T-helper 2 cell (primary cell): ENCODE data around the gene PGS1.
"Not testable (repeated sequence)": the region's sequence is repeated elsewhere in the genome, so short reads cannot be mapped to it uniquely, and the experiment has no call there.

Experiments used
- DNase-seq, 5 experiments: peaks; one replicate each; pipeline versions ENCODE4 v3.0.0 to v3.0.0-alpha.2; 2012 to 2022
- total RNA-seq, 2 donors: gene quantifications; one replicate each; lab custom pipeline; 2026; lab: John Stamatoyannopoulos, UW

PGS1 gene, protein sequence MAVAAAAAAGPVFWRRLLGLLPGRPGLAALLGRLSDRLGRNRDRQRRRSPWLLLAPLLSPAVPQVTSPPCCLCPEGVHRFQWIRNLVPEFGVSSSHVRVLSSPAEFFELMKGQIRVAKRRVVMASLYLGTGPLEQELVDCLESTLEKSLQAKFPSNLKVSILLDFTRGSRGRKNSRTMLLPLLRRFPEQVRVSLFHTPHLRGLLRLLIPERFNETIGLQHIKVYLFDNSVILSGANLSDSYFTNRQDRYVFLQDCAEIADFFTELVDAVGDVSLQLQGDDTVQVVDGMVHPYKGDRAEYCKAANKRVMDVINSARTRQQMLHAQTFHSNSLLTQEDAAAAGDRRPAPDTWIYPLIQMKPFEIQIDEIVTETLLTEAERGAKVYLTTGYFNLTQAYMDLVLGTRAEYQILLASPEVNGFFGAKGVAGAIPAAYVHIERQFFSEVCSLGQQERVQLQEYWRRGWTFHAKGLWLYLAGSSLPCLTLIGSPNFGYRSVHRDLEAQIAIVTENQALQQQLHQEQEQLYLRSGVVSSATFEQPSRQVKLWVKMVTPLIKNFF
- 31.2 to 44.6 reads per million in 2 donors for total RNA-seq

DNA sequence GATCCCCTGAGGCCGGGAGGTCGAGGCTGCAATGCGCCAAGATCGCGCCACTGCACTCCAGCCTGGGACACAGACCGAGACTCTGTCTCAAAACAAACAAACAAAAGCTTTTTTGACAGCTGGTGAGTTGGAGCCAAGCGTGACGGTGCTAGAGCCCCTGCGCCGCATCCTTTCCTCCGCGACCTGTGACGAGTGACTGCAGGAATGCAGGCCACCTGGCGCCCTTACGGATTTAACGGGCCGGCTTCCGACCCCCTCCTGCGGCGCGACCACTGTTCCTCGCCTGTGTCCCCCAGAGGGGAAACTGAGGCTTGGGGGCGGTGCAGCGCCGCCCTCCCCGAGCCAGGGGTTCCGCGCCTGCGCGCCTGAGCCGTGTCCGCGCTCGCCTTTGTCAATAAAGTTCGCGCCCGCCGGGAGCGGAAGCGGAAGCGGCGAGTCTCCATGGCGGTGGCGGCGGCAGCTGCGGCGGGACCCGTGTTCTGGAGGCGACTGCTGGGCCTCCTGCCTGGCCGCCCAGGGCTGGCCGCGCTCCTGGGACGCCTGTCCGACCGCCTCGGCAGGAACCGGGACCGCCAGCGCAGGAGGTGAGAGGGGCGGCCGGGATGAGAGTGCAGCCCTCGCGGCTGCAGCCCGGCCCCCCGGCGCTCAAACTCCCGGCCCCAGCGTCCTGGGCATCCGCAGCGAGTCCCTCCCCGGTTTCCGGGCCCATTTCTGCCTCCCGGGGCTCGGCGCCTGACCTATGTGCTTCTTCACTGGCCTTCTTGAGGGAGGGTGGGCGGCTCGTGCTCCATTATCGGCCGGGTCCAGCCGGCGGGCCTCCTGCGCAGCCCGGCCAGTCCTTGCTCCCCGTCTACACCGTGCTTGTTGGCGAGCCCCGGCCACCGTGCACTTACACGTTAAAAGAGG lies at the start of gene PGS1:
TSS of gene PGS1 (plus strand) at position 425 of the 906 bp plus-strand sequence. CDS start at position 442, 17 bp downstream.
- peak; percentile 63 to 90 (median 75) for DNase-seq

DNA sequence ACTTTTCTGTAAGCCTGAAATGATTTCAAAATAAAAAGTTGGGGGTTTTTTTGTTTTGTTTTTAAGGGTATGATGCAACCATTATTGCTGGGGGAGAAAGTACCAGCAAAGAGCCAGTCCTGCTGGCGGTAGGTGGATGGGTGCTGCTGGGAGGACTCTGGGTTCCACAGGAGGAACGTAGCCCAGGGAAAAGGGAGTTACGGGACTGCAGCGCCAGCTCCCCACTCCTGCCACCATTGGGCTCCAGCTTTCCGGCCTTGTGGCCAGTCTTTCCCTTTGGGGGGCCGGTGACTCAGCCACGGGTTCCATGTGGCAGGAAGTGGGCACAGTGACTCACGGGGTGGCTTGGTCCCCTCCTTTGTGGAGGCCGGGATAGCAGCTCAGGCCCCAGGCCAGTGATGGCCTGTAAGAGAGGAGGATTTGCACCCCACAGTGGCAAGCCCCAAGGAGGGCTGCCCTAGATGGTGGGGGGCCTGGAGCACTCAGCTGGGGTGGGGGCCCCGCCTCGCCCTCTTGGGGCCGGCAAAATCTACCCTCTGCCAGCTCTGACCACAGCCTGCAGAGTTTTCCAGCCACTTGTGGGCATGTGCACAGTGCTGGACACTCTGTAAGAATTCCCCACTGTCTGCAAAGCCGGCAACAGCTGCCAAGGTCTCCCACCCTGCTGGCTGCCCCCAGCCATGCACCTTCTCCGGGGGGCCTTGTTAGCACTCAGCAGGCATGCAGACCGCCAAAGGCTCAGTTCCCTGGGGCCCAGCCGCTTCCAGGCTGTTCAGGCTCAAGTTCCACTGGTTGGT lies 49.0 kb upstream of the PGS1 start:
- DNase-seq: no peak

DNA sequence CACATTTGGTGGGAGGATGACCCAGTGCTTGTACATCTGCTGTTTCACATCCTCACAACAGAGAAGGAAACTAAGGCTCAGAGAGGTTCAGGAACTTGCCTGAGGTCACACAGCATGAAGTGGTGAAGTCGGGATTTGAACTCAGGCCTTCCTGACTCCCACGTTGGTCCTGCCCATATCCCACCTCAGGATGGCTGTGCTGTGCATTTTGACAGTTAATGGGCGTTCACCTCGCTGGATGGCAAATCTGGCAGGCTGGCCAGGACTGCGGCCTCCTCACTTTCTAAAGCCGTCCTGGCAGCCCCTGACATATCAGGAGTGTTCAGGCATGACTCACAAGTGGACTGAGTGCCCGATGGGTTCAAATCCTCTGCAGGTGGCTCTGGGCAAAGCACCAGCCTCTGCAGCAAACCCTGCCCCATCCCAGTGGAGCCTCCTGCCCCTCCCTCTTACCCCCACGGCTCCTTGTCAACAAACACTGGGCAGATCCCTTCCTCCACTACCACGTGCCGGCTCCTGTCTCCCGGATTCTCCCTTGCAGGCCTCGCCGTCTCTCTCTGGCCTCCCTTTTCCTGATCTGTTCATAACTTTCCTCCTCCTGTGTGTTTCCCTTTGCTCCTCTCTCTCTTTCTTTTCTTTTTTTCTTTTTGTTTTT lies 47.8 kb upstream of the PGS1 start:
- DNase-seq: no peak

DNA sequence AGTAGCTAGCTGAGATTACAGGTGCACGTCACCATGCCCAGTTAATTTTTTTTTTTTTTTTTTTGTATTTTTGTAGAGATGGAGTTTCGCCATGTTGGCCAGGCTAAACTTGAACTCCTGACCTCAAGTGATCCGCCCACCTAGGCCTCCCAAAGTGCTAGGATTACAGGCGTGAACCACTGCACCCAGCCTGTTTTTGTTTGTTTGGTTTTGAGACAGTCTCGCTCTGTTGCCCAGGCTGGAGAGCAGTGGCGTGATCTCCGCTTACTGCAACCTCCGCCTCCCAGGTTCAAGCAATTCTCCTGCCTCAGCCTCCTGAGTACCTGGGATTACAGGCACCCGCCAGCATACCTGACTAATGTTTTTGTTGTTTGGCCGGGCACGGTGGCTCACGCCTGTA lies 47.1 kb upstream of the PGS1 start:
- not testable (repeated sequence) for DNase-seq

DNA sequence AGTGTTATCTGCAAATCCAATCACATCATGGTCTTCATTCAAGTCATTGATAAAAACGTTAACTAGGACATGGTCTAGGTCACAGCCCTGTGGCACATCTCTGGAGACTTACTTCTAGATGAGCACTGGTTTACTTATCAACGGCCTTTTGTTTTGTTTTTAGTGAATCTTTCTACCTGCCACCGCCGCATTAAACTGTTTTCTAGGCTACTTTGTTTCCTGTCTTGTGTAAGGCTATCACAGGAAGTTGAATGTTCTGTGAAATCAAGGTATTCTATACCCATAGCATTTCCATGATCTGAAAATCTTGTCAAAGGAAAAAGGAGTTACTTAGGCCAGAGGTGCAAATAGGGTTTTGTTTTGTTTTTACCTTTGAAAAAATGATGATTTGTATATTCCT lies 45.5 kb upstream of the PGS1 start:
- DNase-seq: peak in 1 of 5 experiments; percentile 65

DNA sequence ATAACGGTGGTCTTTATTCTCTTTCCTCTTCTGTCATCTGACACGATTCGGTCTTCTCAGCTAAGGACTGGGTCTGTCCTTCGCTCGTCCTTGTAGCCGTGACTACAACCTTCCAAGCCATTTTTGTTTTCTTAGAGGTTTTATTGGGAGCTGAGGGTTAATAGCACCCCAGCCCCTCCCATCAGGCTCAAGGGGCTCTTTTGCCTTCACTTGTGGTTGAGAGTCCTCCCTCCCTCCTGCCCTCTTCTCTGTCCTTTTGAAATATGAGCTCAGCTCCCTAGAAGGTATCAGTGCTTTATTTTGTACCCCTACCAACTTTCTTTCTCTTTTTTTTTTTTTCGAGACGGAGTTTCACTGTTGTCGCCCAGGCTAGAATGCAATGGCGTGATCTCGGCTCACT lies 43.2 kb upstream of the PGS1 start:
- no peak for DNase-seq

DNA sequence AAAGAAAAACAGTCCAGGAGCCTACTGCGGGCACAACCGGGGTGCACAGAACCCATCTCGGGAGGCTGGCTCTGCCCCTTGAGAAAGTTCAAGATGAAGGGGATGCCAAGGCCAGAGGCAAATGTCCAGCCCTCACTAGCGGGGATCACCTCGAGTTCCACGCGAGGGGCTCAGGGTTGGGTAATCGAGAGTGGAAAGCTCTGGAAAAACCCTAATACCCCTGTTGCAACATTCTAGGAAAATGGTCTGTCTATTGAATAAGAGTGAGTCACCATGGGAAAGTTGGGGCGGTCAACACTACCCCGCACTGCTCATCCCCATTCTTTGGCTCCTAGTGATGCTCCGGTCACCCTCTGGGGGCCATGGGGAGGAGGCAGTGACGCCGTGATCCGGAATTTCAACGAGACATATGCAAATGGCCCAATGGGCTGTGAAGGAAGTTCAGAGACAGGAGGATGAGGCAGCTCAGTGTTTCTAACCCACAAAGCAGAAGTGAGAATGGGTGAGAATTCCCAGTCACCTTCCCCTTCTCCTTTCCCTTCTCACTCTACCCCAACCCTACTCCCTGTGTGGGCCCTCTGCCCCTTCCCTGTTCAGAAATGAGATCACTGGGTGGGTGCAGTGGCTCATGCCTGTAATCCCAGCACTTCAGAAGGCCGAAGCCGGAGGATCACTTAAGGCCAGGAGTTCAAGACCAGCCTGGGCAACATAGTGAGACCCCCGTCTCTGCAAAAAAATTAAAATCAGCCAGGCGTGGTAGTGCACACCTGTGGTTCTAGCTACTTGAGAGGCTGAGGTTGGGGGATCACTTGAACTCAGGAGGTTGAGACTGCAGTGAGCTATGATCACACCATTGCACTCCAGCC lies 41.0 kb upstream of the PGS1 start:
- DNase-seq: no peak

DNA sequence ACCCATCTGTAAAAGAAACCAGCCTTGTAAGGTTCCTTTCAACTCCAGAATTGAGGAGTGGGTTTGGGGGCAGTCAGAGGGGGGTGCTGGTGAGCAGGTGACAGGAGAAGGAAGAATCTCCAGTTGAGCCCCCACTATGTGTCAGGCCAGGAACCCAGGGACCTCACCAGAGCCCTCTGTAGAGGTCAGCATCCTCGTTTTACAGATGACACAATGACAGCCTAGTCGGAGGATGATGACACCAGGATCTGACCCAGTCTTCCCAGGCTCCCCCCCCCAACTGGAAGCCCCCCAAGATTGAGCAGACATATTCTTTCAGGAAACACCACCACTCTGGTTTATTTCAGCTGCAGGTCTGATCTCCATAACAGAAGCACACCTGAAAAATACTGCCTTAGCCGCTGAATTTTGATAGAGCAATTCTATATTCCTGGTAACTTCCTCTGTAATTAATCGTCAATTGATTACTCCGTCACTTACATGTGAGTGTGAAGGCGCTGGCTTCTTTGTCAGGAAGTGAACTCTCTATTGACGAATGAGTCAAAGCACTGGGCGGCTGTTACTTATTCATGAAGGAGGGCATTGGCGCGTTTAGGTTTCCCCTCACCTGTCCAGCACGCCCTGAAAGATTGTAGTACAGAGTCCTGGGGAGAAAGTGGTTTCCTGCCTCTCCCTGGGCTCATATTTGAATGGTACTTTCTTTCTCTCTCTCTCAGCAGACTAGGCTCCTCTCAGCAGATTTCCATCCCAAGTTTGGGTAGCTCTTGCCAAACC lies 39.8 kb upstream of the PGS1 start:
- DNase-seq: no peak

DNA sequence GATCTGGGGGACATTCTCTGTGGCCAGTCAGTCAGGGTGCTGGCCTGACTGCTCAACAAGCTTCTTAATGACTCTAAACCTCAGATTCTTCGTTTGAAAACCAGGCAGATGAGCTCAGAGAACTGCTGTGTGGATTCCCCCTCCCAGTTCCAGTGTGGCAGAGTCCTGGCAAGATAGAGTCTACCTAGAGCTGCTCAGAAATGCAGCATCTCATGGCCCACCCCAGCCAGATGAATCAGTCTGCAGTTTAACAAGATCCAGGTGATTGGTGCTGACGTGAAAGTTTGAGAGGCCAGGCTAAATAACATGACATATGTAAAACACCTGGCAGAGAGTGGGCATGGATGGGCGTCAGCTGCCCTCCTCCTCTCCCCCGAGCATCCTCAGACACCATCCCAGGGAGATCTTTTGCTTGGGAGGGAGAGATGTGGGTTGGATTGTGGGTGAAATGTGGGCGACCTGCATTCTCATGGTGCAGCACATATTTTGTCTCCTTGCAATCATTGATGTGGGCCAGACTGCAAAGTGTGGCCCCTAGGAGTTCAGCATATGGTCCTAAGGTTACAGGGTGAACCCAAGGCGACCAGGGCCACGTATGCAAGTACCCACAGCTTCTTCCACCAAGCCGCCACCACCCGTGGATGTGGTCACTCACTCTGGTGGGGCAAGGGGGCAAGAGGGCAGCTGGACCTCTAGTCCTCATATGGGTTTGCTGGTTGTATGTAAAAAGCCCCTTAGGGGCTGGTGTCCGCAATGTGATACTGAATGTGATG lies 38.1 kb upstream of the PGS1 start:
- DNase-seq: no peak

DNA sequence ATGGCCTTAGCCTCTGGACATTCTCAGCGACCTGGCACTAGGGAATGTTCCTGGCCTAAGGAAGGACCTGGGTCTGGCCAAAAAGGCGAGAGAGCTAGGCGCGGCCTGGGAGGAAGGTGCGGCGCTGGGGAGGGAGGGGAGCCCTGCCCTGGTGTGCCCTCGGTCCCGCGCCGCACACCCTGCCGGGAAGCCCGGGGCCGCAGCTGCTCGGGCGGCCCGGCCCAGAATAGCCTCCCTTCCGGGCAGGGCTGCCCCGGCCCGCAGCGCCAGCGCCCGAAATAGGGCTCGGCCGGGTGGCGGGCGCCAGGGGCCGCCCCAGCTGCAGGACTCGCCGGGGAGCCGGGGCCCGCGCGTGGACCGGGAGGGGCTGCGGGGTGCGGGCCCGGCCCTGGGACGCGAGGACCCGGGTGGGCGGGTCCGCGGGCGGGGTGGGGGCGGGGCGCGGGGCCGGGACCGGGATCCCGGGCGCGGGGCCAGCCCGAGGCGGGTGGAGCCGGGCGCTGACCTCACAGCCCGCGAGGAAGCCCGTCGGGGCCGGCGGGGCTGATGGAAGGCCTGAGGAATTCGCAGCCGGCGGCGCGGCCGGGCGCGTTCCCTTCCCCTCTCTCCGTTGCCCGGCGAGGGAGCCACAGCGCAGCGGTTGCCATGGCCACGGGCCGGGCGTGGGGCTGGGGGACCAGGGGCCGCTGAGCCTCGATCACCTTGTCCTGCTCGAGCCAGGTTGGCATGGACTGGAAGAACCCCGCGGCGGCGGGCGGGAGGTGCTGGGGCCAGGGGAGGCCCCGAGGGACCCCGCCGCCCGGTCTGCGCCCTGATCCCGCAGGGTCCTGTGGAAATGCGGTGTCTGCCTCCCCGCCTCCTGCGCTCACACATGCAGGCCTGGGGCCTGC lies 36.6 kb upstream of the PGS1 start:
- no peak for DNase-seq

DNA sequence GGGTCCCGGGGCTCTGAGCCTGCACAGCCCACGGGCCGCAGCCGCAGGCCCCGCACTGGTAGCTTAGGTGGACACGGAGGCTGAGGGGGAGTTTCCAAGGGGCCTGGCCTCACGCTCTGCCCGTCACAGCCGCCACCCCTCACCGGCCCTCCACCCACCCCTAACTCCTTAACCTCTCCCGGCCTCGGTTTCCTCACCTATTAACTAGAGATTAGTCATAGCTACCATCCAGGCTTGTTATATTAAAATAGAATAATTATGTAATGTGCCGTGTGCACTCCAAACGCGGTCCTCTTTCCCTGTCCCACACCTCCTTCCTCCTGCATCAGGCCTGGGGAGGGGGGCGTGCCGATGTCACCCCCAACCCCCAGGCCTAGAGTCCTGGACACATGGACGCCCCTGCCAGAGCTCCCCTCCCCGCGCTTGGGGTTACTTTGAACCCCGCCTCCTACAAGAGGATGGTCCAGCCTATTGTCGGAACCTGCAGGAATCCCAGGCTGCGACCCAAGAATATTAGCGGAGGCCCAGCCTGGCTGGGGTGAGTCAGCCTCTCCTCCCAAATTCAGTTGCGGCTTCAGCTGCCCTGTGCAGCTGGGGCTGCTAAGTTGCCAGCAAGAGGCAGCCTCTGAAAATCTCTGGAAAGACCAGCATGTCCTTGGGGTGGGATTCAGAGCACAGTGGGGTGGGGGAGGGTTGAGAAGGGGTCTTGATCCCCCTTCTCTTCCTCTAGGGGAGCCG lies 35.8 kb upstream of the PGS1 start:
- no peak for DNase-seq

DNA sequence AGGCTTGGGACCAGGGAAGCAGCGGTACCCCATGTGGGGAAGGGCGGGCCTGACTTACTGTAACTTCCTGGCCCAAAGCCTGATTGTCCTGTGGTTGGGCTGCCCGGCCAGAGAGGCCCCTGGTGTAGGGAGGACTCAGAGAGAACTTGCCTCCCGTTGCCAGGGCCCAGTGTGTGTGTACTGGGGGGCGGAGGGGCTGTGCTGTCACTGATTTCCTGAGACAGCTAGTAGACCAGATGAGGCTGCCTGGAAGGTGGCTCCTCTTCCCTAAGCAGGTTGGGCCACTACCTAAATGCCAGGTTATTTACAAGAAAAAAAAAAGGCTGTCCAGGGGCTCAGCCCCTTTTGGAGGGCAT lies 35.3 kb upstream of the PGS1 start:
- DNase-seq: no peak

DNA sequence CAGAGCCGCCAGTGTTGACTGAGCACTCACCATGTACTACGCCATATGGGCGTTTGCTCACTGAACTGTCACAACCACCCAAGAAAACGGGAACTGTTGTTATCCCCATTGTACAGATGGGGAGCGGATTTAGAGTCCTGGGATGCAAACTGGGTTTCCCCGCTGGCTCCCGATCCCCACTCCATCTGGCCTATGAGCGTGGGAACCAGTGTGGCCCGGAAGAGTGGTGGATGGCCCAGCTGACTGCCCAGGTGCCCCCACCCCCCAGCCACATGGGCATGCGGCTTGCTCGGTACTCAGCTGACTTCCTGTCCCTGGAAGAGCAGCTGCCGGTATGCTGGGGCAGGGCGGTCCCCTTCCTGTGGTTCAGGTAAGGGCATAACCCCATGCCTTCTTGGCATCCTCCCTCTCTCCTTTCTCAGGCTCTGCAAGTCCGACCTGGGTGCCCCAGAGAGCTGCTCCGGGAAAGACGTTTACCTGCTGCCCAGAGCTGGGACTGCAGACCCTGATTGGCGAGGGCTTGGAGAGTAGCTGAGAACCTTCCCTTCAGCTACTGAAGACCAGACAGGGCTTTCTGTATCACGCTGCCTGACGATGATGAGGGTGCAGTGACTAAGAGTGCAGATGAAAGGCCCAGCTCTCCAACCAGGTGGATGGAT lies 34.8 kb upstream of the PGS1 start:
- DNase-seq: peak in 4 of 5 experiments; percentile 38 to 94 (median 76)

DNA sequence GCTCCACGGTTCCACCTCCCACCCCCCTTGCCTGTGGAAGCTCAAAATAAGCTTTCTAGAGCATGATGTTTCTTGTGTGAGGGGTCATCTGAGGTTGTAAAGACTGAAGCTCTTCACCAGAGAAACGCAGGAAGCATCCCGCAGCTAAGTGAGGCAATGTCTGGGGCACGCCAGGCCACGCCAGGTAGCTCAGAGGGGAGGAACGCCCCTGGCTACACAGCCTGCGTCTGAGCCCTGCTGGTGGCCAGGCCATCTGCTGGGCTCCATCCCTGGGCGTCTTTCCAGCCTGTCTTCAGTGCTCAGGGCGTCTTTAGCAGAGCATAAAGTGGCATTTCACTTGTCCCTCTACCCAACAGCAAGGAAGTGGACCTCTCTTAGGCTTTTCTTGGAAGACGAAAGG lies 33.8 kb upstream of the PGS1 start:
- no peak for DNase-seq

DNA sequence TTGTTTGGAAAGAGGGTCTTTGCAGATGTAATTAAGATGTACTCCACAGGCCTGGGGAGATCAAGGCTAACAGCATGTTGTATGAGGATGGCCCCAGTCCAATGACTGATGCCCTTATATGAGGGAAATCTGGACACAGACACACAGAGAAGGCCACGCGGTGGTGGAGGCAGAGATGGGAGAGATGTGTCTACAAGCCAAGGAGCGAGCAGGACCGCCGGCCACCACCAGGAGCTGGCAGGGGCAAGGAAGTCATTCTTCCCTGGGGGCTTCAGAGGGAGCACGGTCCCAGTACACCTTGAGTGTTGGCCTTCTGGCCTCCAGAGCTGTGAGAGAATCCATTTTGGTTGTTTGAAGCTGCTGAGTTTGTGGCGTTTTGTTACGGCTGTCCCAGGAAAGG lies 33.3 kb upstream of the PGS1 start:
- no peak for DNase-seq

DNA sequence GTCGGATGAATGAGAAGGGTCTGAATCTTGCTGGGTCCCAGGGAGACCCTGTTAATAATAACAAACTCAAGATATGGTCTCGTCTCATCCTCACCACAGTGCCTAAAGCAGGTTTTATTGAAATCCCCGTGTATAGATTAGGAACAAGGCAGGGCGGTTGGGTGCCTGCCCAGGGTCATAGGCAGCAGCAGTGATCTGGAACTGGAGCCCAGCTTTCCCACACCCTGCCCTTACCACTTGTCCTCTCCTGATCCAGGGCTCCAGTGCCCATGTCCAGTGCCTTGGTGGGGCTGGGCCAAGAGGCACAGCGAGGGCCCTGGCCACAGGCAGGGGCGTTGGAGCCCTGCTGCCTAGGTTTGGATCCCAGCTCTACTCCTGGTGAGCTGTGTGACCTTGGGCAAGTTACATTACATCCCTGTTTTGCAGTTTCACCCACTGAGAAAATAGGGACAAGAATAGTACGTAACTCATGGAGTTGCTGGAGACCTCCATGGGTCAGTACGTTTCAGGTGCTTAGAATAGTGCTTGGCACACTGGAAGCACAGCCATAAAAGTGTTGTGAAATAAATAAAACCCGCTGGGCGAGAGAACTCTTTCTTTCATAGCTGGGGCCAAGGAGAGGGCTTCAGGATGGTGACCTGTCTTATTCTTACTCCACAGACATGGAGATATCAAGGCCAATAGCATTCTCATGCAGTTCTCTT lies 32.5 kb upstream of the PGS1 start:
- DNase-seq: no peak
